Peyer's patch (tissue), 4 donors: Measurements from ENCODE around the gene ZBTB20. TPM values are rescaled to one million over a fixed set of nuclear protein-coding genes. Genes with fewer than 3 reads are reported as not detected.

ENCODE experiments used
- DNase-seq, 3 donors: peaks; one replicate each; pipeline ENCODE4 v3.0.0-alpha.2; 2017 to 2019
- H3K27ac ChIP-seq, 4 donors: fragments of 200-600 bp; sonication (generic); one replicate each; pipeline ENCODE4 v1.5.1; 2016 to 2019
- H3K27me3 ChIP-seq, 2 donors: fragments of 200-600 bp; sonication (generic); one replicate each; pipeline ENCODE4 v1.5.1; 2019
- H3K36me3 ChIP-seq, 3 donors: fragments of 200-600 bp; sonication (generic); one replicate each; pipeline ENCODE4 v1.5.1; 2016 to 2019
- H3K4me1 ChIP-seq, 4 donors: fragments of 200-600 bp; sonication (generic); one replicate each; pipeline ENCODE4 v1.5.1; 2016 to 2019
- H3K4me3 ChIP-seq, 4 donors: fragments of 200-600 bp; sonication (generic); 1 replicate in 3 of 4; 2 replicates in 1 of 4; pipeline ENCODE4 v1.5.1; 2016 to 2019; ENCODE audit warnings: mild to moderate bottlenecking in 1 of 4
- H3K9me3 ChIP-seq, 4 donors: fragments of 200-600 bp; sonication (generic); one replicate each; pipeline ENCODE4 v1.5.1; 2016 to 2019; ENCODE audit warnings: mild to moderate bottlenecking in 1 of 4
- CTCF ChIP-seq, 6 experiments: fragments of 450-650 bp in 4 of 6; fragments of 200-600 bp in 2 of 6; sonication (generic) in 1 of 6; IDR thresholded peaks; one replicate each; pipeline ENCODE4 v1.5.1; 2017 to 2019; ENCODE audit warnings: antibody characterized with exemption in 6 of 6, mild to moderate bottlenecking in 3 of 6, moderate library complexity in 1 of 6
- POLR2A ChIP-seq, 2 donors: fragments of 450-650 bp; IDR thresholded peaks; one replicate each; pipeline ENCODE4 v1.5.1; 2017; ENCODE audit warnings: antibody characterized with exemption in 2 of 2, mild to moderate bottlenecking in 2 of 2, moderate library complexity in 2 of 2
- total RNA-seq, 4 donors: library from RNA; depleted of rRNA; stranded (reverse); fragments of >200 nt; gene quantifications; one replicate each; pipeline ENCODE4 v1.1.0, GENCODE V29; 2016

The ZBTB20 gene
- total RNA-seq, 4 donors from 2014 or later = 19.6 to 135 (median 57.2) TPM

GRCh38 chr3:114469070-114469469 is 678.0 kb downstream of the ZBTB20 start:
- H3K36me3 ChIP-seq = no peaks in the 10 kb centered on the region
- no peak for DNase-seq
- H3K4me3 ChIP-seq = no peak overlapping the region
- H3K27ac ChIP-seq = no peak overlapping the region
- peaks cover 0 to 4% (median 0%) of the 10 kb centered on the region in 4 donors for H3K4me1 ChIP-seq
- TF ChIP-seq POLR2A (IDR thresholded peaks at IDR 0.05) (no peak), CTCF (IDR thresholded peaks at IDR 0.05) (no peak)
- no peaks in the 10 kb centered on the region for H3K9me3 ChIP-seq
- no peaks in the 10 kb centered on the region for H3K27me3 ChIP-seq

GRCh38 chr3:114466816-114467215 is 680.3 kb downstream of the ZBTB20 start:
- H3K27ac ChIP-seq = no peak overlapping the region
- no peaks in the 10 kb centered on the region for H3K9me3 ChIP-seq
- no peak for TF ChIP-seq CTCF (IDR thresholded peaks at IDR 0.05)
- no peak for TF ChIP-seq POLR2A (IDR thresholded peaks at IDR 0.05)
- H3K4me3 ChIP-seq = no peak overlapping the region
- H3K4me1 ChIP-seq = peaks cover 0 to 4% (median 0%) of the 10 kb centered on the region in 4 donors
- no peaks in the 10 kb centered on the region for H3K36me3 ChIP-seq
- no peak for DNase-seq
- no peaks in the 10 kb centered on the region for H3K27me3 ChIP-seq

- Histone ChIP-seq H3K4me1 (peaks cover 0 to 4% (median 0%) of the 10 kb centered on the region in 4 donors), H3K36me3 (no peaks in the 10 kb centered on the region), H3K4me3 (no peak overlapping the region), H3K27me3 (no peaks in the 10 kb centered on the region), H3K27ac (no peak overlapping the region), H3K9me3 (no peaks in the 10 kb centered on the region)
- no peak for DNase-seq
- TF ChIP-seq POLR2A (IDR thresholded peaks at IDR 0.05) (no peak), CTCF (IDR thresholded peaks at IDR 0.05) (no peak)
These were observed 680.8 kb downstream of the ZBTB20 start for GRCh38 chr3:114466251-114466650.

- no peak for DNase-seq
- TF ChIP-seq CTCF (IDR thresholded peaks at IDR 0.05) (no peak), POLR2A (IDR thresholded peaks at IDR 0.05) (no peak)
- no peaks in the 10 kb centered on the region for H3K27me3 ChIP-seq
- no peak overlapping the region for H3K27ac ChIP-seq
- H3K4me1 ChIP-seq = peaks cover 0 to 4% (median 0%) of the 10 kb centered on the region in 4 donors
- H3K4me3 ChIP-seq = no peak overlapping the region
- H3K9me3 ChIP-seq = no peaks in the 10 kb centered on the region
- no peaks in the 10 kb centered on the region for H3K36me3 ChIP-seq
These were observed 682.5 kb downstream of the ZBTB20 start for GRCh38 chr3:114464548-114464947.

GRCh38 chr3:114462750-114463149 is 684.3 kb downstream of the ZBTB20 start:
- no peak overlapping the region for H3K4me3 ChIP-seq
- H3K4me1 ChIP-seq = peaks cover 0 to 4% (median 0%) of the 10 kb centered on the region in 4 donors
- no peaks in the 10 kb centered on the region for H3K9me3 ChIP-seq
- no peaks in the 10 kb centered on the region for H3K36me3 ChIP-seq
- DNase-seq = no peak
- no peaks in the 10 kb centered on the region for H3K27me3 ChIP-seq
- H3K27ac ChIP-seq = no peak overlapping the region
- TF ChIP-seq CTCF (IDR thresholded peaks at IDR 0.05) (no peak), POLR2A (IDR thresholded peaks at IDR 0.05) (no peak)

GRCh38 chr3:114460459-114460858 is 686.6 kb downstream of the ZBTB20 start:
- Histone ChIP-seq H3K36me3 (no peaks in the 10 kb centered on the region), H3K9me3 (no peaks in the 10 kb centered on the region), H3K4me1 (peaks cover 0 to 4% (median 2%) of the 10 kb centered on the region in 4 donors), H3K27me3 (no peaks in the 10 kb centered on the region), H3K27ac (no peak overlapping the region), H3K4me3 (no peak overlapping the region)
- TF ChIP-seq POLR2A (IDR thresholded peaks at IDR 0.05) (no peak), CTCF (IDR thresholded peaks at IDR 0.05) (no peak)
- no peak for DNase-seq
